ENCODE data around the gene CRHR1.

DNA sequence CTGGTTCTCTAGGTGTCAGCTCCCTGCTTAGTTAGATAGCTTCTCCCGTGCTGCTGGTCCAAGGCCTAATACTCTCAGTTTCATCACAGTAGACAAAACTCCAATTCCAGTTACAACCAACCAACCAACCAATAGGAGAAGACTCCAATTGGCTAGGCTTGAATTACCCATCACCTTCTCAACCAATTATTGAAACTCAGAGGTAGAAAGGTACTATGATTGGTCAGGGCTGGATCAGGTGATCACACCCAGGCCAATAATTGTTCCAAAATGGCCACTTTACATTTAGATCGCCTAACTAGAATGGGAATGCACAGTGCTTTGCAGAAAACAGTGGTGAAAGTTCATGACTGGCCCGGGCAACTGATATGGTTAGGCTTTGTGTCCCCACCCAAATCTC, 49.5 kb upstream of the CRHR1 start:
- TF ChIP-seq, protein P1, sequence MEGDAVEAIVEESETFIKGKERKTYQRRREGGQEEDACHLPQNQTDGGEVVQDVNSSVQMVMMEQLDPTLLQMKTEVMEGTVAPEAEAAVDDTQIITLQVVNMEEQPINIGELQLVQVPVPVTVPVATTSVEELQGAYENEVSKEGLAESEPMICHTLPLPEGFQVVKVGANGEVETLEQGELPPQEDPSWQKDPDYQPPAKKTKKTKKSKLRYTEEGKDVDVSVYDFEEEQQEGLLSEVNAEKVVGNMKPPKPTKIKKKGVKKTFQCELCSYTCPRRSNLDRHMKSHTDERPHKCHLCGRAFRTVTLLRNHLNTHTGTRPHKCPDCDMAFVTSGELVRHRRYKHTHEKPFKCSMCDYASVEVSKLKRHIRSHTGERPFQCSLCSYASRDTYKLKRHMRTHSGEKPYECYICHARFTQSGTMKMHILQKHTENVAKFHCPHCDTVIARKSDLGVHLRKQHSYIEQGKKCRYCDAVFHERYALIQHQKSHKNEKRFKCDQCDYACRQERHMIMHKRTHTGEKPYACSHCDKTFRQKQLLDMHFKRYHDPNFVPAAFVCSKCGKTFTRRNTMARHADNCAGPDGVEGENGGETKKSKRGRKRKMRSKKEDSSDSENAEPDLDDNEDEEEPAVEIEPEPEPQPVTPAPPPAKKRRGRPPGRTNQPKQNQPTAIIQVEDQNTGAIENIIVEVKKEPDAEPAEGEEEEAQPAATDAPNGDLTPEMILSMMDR (IDR thresholded peaks at IDR 0.05): no peak
- no peak for TF ChIP-seq POLR2A (IDR thresholded peaks at IDR 0.05)

All from body of pancreas (tissue), 4 donors.